ENCODE data around the gene NKX6-1. TPM values are rescaled to one million over a fixed set of nuclear protein-coding genes. Genes with fewer than 3 reads are reported as not detected.
A peak's percentile ranks its signal among the peaks of the same experiment; 100 is the strongest.

Gene NKX6-1
- total and polyA plus RNA-seq, 8 donors = 1.1 to 5.2 TPM; not detected in 6

DNA sequence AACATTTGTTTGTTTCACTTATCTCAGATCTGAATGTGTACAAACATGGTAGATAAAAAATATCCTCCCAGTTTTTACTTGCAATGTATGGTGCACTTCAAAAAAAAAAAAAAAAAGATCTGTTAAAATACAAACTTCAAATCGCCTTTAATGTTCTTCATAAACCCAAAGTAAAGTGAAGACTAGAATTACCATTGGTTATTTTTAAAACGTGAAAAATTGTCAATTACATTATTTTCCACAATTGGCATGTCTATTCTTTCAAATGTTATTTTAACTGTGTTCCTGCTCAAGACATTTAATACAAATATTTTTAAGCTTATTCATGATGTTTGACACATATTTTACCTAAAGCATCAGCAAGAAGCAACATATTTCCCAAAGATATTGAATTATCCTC is 5.0 kb downstream of the NKX6-1 start:
- no peak overlapping the region for H3K27ac ChIP-seq
- H3K4me1 ChIP-seq = peaks cover 32 to 46% (median 39%) of the 10 kb centered on the region in 4 donors
- intact Hi-C loops (cut with DNase I; ENCODE audit: low total_unique reads) = no loop called here

GRCh38 chr4:84493092-84493850 is 5.8 kb downstream of the NKX6-1 start:
- Histone ChIP-seq H3K9me3 (peaks cover 0 to 29% (median 11%) of the 10 kb centered on the region in 4 donors), H3K27ac (no peak overlapping the region), H3K27me3 (peaks cover 40 to 100% (median 92%) of the 10 kb centered on the region in 3 donors), H3K4me3 (peak overlapping the region in 3 of 4 donors; percentile 5 to 32 (median 22)), H3K36me3 (no peaks in the 10 kb centered on the region), H3K4me1 (peaks cover 24 to 38% (median 31%) of the 10 kb centered on the region in 4 donors)
- DNase-seq = peak in 1 of 2 donors; percentile 79
- 6 to 14% (median 7%) methylated on average over 19 to 62 of the region's 62 CpGs for WGBS, 5 donors
- intact Hi-C loops (cut with DNase I; ENCODE audit: low total_unique reads) = no loop called here
- no peak for TF ChIP-seq POLR2A (IDR thresholded peaks at IDR 0.05)
- no peak for TF ChIP-seq EP300 (IDR thresholded peaks at IDR 0.05)
- TF ChIP-seq POLR2AphosphoS5 (IDR thresholded peaks at IDR 0.05) = no peak
- TF ChIP-seq, protein P1, sequence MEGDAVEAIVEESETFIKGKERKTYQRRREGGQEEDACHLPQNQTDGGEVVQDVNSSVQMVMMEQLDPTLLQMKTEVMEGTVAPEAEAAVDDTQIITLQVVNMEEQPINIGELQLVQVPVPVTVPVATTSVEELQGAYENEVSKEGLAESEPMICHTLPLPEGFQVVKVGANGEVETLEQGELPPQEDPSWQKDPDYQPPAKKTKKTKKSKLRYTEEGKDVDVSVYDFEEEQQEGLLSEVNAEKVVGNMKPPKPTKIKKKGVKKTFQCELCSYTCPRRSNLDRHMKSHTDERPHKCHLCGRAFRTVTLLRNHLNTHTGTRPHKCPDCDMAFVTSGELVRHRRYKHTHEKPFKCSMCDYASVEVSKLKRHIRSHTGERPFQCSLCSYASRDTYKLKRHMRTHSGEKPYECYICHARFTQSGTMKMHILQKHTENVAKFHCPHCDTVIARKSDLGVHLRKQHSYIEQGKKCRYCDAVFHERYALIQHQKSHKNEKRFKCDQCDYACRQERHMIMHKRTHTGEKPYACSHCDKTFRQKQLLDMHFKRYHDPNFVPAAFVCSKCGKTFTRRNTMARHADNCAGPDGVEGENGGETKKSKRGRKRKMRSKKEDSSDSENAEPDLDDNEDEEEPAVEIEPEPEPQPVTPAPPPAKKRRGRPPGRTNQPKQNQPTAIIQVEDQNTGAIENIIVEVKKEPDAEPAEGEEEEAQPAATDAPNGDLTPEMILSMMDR (IDR thresholded peaks at IDR 0.05) = no peak

More for the DNA sequence above, 5.0 kb downstream of the NKX6-1 start:
- TF ChIP-seq POLR2AphosphoS5 (IDR thresholded peaks at IDR 0.05) (no peak), EP300 (IDR thresholded peaks at IDR 0.05) (no peak), POLR2A (IDR thresholded peaks at IDR 0.05) (no peak)
- TF ChIP-seq, protein P1 (IDR thresholded peaks at IDR 0.05) = no peak
- no peaks in the 10 kb centered on the region for H3K36me3 ChIP-seq
- 11 to 22% (median 18%) methylated on average over 2 of the region's 2 CpGs for WGBS, 5 donors
- H3K4me3 ChIP-seq = no peak overlapping the region
- DNase-seq = no peak
- H3K27me3 ChIP-seq = peaks cover 40 to 100% (median 96%) of the 10 kb centered on the region in 3 donors
- peaks cover 0 to 29% (median 11%) of the 10 kb centered on the region in 4 donors for H3K9me3 ChIP-seq

GRCh38 chr4:84492737-84493091 is 6.4 kb downstream of the NKX6-1 start:
- intact Hi-C loops (cut with DNase I; ENCODE audit: low total_unique reads) = no loop called here
- peaks cover 34 to 100% (median 86%) of the 10 kb centered on the region in 3 donors for H3K27me3 ChIP-seq
- 9 to 11% (median 10%) methylated on average over 28 of the region's 28 CpGs for WGBS, 5 donors

DNA sequence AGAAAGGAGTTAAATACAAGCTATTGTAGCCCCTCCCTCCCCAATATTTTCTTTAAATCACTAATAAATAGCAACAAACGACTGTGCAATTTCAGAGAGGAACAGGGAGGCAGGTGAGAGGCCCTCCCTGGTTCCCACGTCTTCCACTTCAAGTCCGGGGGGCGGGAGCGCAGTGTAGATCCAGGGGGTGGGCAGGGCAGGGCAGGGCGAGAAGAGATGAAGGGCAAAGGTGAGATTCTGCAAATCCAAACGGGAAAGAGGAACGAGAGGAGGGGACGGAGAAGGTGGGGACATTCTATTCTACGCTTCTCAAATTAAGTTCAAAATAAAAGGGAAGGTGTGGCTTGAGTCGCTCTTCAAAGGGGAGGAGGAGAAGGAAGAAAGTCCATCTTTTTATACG is 6.8 kb downstream of the NKX6-1 start:
- intact Hi-C loops (cut with DNase I; ENCODE audit: low total_unique reads) = no loop called here
- H3K4me3 ChIP-seq = no peak overlapping the region
- peaks cover 0 to 21% (median 10%) of the 10 kb centered on the region in 4 donors for H3K9me3 ChIP-seq
- no peak for DNase-seq
- H3K36me3 ChIP-seq = no peaks in the 10 kb centered on the region
- no peak overlapping the region for H3K27ac ChIP-seq
- 9 to 11% (median 10%) methylated on average over 12 of the region's 12 CpGs for WGBS, 5 donors
- H3K4me1 ChIP-seq = peaks cover 14 to 28% (median 21%) of the 10 kb centered on the region in 4 donors
- TF ChIP-seq, protein P1 (IDR thresholded peaks at IDR 0.05) = no peak
- TF ChIP-seq EP300 (IDR thresholded peaks at IDR 0.05) = no peak
- no peak for TF ChIP-seq POLR2A (IDR thresholded peaks at IDR 0.05)
- H3K27me3 ChIP-seq = peaks cover 30 to 100% (median 82%) of the 10 kb centered on the region in 3 donors

More at GRCh38 chr4:84492737-84493091, 6.4 kb downstream of the NKX6-1 start:
- no peaks in the 10 kb centered on the region for H3K36me3 ChIP-seq
- peaks cover 19 to 33% (median 26%) of the 10 kb centered on the region in 4 donors for H3K4me1 ChIP-seq
- H3K4me3 ChIP-seq = peak overlapping the region in 3 of 4 donors; percentile 5 to 32 (median 22)
- TF ChIP-seq EP300 (IDR thresholded peaks at IDR 0.05) = no peak
- TF ChIP-seq, protein P1 (IDR thresholded peaks at IDR 0.05) = no peak
- no peak overlapping the region for H3K27ac ChIP-seq
- DNase-seq = no peak
- peaks cover 0 to 24% (median 11%) of the 10 kb centered on the region in 4 donors for H3K9me3 ChIP-seq
